Measurements from ENCODE around the gene AARSD1. TPM values are rescaled to one million over a fixed set of nuclear protein-coding genes. Genes with fewer than 3 reads are reported as not detected.
"Not testable (repeated sequence)": the region's sequence is repeated elsewhere in the genome, so short reads cannot be mapped to it uniquely, and the experiment has no call there.

AARSD1 gene
- total RNA-seq, 1 experiment from 2014 or later: 23.5 TPM

DNA sequence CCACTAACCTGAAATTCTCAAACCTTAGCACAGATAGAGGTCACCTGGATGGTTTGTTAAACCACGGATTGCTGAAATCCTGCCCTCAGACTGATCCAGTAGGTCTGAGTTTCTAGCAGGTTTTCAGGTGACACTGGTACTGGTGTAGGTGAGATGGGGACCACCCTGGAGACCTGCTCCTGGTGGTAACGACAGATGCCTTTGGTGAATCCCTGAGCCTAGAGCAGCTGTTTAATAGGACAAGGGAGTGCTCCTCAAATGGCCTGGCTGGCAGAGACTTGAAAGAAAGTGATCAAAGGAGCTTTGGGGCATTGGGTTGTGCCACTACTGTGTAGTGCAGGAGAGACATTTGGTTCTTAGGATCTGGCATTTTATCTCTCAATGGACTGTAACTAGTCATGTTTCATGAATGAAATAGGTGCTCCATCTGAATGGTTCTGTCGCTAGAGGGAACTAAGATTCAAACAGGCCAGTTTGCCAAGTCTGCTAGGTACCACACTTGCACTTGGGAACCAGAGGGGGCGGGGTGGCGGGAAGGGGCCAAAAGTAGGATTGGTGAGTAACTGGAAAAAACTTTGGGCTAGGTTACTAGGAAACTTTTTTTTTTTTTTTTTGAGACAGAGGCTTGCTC, 39.4 kb upstream of the AARSD1 start:
- no peak overlapping the region for H3K27ac ChIP-seq (ENCODE audit: low read length)
- CTCF ChIA-PET: no interaction called here
- intact Hi-C loops (cut with micrococcal nuclease; ENCODE audit: unreplicated experiment): no loop called here

GRCh38 chr17:43000894-43001293, 36.6 kb upstream of the AARSD1 start:
- H3K4me1 ChIP-seq (ENCODE audit: control insufficient read depth, insufficient read depth, low read length): peaks cover 19% of the 10 kb centered on the region
- H3K27me3 ChIP-seq (ENCODE audit: control insufficient read depth, insufficient read depth, low read length); DNase-seq (ENCODE audit: low read depth, low spot score); ATAC-seq; intact Hi-C loops (cut with micrococcal nuclease; ENCODE audit: unreplicated experiment); H3K4me3 ChIP-seq (ENCODE audit: low read depth in 2 of 2, low read length in 2 of 2); in situ Hi-C loops (cut with HindIII; ENCODE audit: low pct_unique_long_range_greater_than_20kb, low sequenced_read_pairs); H3K9me3 ChIP-seq (ENCODE audit: control insufficient read depth, insufficient read depth, low read depth, low read length); CTCF ChIA-PET; H3K27ac ChIP-seq (ENCODE audit: low read length): not testable (repeated sequence)
- BruUV-seq (replicated peaks): TSS peak; percentile 30
- POLR2A ChIA-PET: interaction anchor here (0.7 kb wide), 1 partner anchor 1158 kb away, joined by 5 read pairs; no protein-coding TSS in a partner anchor
- H3K36me3 ChIP-seq (ENCODE audit: control insufficient read depth, insufficient read depth, low read length): peaks cover 17% of the 10 kb centered on the region

More for the DNA sequence above, 39.4 kb upstream of the AARSD1 start:
- Histone ChIP-seq H3K9me3 (ENCODE audit: control insufficient read depth, insufficient read depth, low read depth, low read length) (no peaks in the 10 kb centered on the region), H3K4me1 (ENCODE audit: control insufficient read depth, insufficient read depth, low read length) (peaks cover 12% of the 10 kb centered on the region), H3K36me3 (ENCODE audit: control insufficient read depth, insufficient read depth, low read length) (peaks cover 16% of the 10 kb centered on the region), H3K27me3 (ENCODE audit: control insufficient read depth, insufficient read depth, low read length) (no peaks in the 10 kb centered on the region), H3K4me3 (ENCODE audit: low read depth in 2 of 2, low read length in 2 of 2) (no peak overlapping the region)
- in situ Hi-C loops (cut with HindIII; ENCODE audit: low pct_unique_long_range_greater_than_20kb, low sequenced_read_pairs): no loop called here
- TF ChIP-seq POLR2AphosphoS5 (IDR thresholded peaks at IDR 0.05; ENCODE audit: low read depth, low read length) (peak; percentile 73; the same call in 1 of the 2 replicates), TCF7L2 (IDR thresholded peaks at IDR 0.05; ENCODE audit: low read depth, low read length) (no peak)
- ATAC-seq: peak; percentile 36
- POLR2A ChIA-PET: no interaction called here
- DNase-seq (ENCODE audit: low read depth, low spot score): no peak
- no TSS peak for BruUV-seq (replicated peaks)

GRCh38 chr17:42999003-42999525, 34.8 kb upstream of the AARSD1 start:
- POLR2A ChIA-PET: no interaction called here
- CTCF ChIA-PET: no interaction called here
- H3K27me3 ChIP-seq (ENCODE audit: control insufficient read depth, insufficient read depth, low read length): no peaks in the 10 kb centered on the region
- intact Hi-C loops (cut with micrococcal nuclease; ENCODE audit: unreplicated experiment): no loop called here
- BruUV-seq (replicated peaks): no TSS peak
- H3K9me3 ChIP-seq (ENCODE audit: control insufficient read depth, insufficient read depth, low read depth, low read length): no peaks in the 10 kb centered on the region
- peak overlapping the region; percentile 79 to 96 for H3K4me3 ChIP-seq (ENCODE audit: low read depth in 2 of 2, low read length in 2 of 2)
- no peak for DNase-seq (ENCODE audit: low read depth, low spot score)
- H3K4me1 ChIP-seq (ENCODE audit: control insufficient read depth, insufficient read depth, low read length): peaks cover 19% of the 10 kb centered on the region
- H3K27ac ChIP-seq (ENCODE audit: low read length): peak overlapping the region; percentile 92
- peaks cover 17% of the 10 kb centered on the region for H3K36me3 ChIP-seq (ENCODE audit: control insufficient read depth, insufficient read depth, low read length)
- TF ChIP-seq POLR2AphosphoS5 (IDR thresholded peaks at IDR 0.05; ENCODE audit: low read depth, low read length) (no peak), REST (IDR thresholded peaks at IDR 0.05; ENCODE audit: insufficient read depth in 1 of 2, low read depth in 2 of 2, low read length in 1 of 2) (no peak), CTCF (IDR thresholded peaks at IDR 0.05) (no peak), TCF7L2 (IDR thresholded peaks at IDR 0.05; ENCODE audit: low read depth, low read length) (no peak), SIN3A (IDR thresholded peaks at IDR 0.05; ENCODE audit: borderline replicate concordance, insufficient read depth, low read depth, low read length) (no peak)
- no peak for ATAC-seq
- in situ Hi-C loops (cut with HindIII; ENCODE audit: low pct_unique_long_range_greater_than_20kb, low sequenced_read_pairs): no loop called here

Measured in Panc1 (cell line).